Coronary artery (tissue), 2 donors: ENCODE measurements around the gene CCDC8.

Experiments used
- DNase-seq: peaks from one replicate; pipeline ENCODE4 v3.0.0-alpha.2; 2017; ENCODE audit warnings: low spot score
- H3K27ac ChIP-seq, 2 donors: fragments of 200-600 bp; sonication (generic); one replicate each; pipeline ENCODE4 v1.5.1; 2016 to 2019
- H3K4me3 ChIP-seq: fragments of 200-600 bp; sonication (generic); 2 replicates; pipeline ENCODE4 v1.5.1; 2016; ENCODE audit warnings: mild to moderate bottlenecking, moderate library complexity
- CTCF ChIP-seq: fragments of 200-600 bp; sonication (generic); IDR thresholded peaks from one replicate; pipeline ENCODE4 v1.5.1; 2019; ENCODE audit warnings: antibody characterized with exemption

The CCDC8 gene

GRCh38 chr19:46428239-46429135 is 15.1 kb upstream of the CCDC8 start, which contains the start of gene PNMA8C:
Gene PNMA8C, minus strand, starts transcription at chr19:46428936. Its CDS starts 577 bp downstream, at chr19:46428359.
- no peak for DNase-seq
- peak within 1 kb of the TSS; percentile 83 to 88 for H3K27ac ChIP-seq
- H3K4me3 ChIP-seq = peak within 1 kb of the TSS; percentile 75
- no peak for TF ChIP-seq CTCF

GRCh38 chr19:46427518-46428045 is 14.2 kb upstream of the CCDC8 start:
- TF ChIP-seq CTCF = no peak
- H3K27ac ChIP-seq = peak overlapping the region; percentile 83 to 88
- H3K4me3 ChIP-seq = peak overlapping the region; percentile 75
- no peak for DNase-seq

- DNase-seq = no peak
- TF ChIP-seq CTCF = no peak
- Histone ChIP-seq H3K27ac (peak overlapping the region; percentile 52 to 88), H3K4me3 (peak overlapping the region; percentile 75)
Measured at GRCh38 chr19:46426506-46427162, 13.3 kb upstream of the CCDC8 start.

GRCh38 chr19:46426035-46426505 is 12.7 kb upstream of the CCDC8 start:
- no peak for TF ChIP-seq CTCF
- Histone ChIP-seq H3K27ac (peak overlapping the region; percentile 52 to 88), H3K4me3 (peak overlapping the region; percentile 75)
- no peak for DNase-seq

- no peak overlapping the region for H3K27ac ChIP-seq
- no peak overlapping the region for H3K4me3 ChIP-seq
- no peak for TF ChIP-seq CTCF
- DNase-seq = no peak
Measured at GRCh38 chr19:46423188-46423587, 9.8 kb upstream of the CCDC8 start.

- Histone ChIP-seq H3K4me3 (no peak overlapping the region), H3K27ac (no peak overlapping the region)
- no peak for DNase-seq
- no peak for TF ChIP-seq CTCF
Measured at GRCh38 chr19:46422344-46422743, 9.0 kb upstream of the CCDC8 start.
